GM12872 (cell line): ENCODE measurements around the gene RSPRY1.

Source experiments
- CTCF ChIP-seq: IDR thresholded peaks from 3 replicates; pipeline ENCODE4 v1.5.1; 2011; ENCODE audit warnings: low read depth, mild to moderate bottlenecking, low read length, moderate library complexity; ENCODE audit not compliant: insufficient read depth

RSPRY1 gene

GRCh38 chr16:57191056-57191571 is 5.0 kb downstream of the RSPRY1 start:
- no peak for TF ChIP-seq CTCF

- no peak for TF ChIP-seq CTCF
Observed at GRCh38 chr16:57192146-57192545, 6.0 kb downstream of the RSPRY1 start.

- no peak for TF ChIP-seq CTCF
Observed at GRCh38 chr16:57192720-57193486, 6.8 kb downstream of the RSPRY1 start.

- TF ChIP-seq CTCF = no peak
Observed at GRCh38 chr16:57194512-57194911, 8.4 kb downstream of the RSPRY1 start.

GRCh38 chr16:57196286-57196685 is 10.2 kb downstream of the RSPRY1 start:
- TF ChIP-seq CTCF = no peak

GRCh38 chr16:57196753-57197152 is 10.6 kb downstream of the RSPRY1 start:
- no peak for TF ChIP-seq CTCF

- no peak for TF ChIP-seq CTCF
Observed at GRCh38 chr16:57202095-57202886, 16.2 kb downstream of the RSPRY1 start.
